CD4-positive, alpha-beta memory T cell (primary cell): ENCODE measurements around the gene JMJD6. TPM values are rescaled to one million over a fixed set of nuclear protein-coding genes. Genes with fewer than 3 reads are reported as not detected.
A peak's percentile ranks its signal among the peaks of the same experiment; 100 is the strongest.

Experiments
- CTCF ChIA-PET: fragments of 350-600 bp; sonication (Branson Sonifier 250); formaldehyde crosslinking; loops from one replicate; lab custom pipeline; 2021; ENCODE audit warnings: inconsistent platforms; ENCODE audit not compliant: partially characterized antibody; lab: Charles Lee
- POLR2A ChIA-PET: fragments of 350-600 bp; sonication (Branson Sonifier 250); formaldehyde crosslinking; loops from one replicate; lab custom pipeline; 2021; ENCODE audit not compliant: partially characterized antibody; lab: Charles Lee
- DNase-seq, 5 donors: peaks; one replicate each; pipeline versions ENCODE4 v3.0.0 to v3.0.0-alpha.2; 2020 to 2022; ENCODE audit warnings: mixed read lengths in 1 of 5
- H3K27ac ChIP-seq: one replicate; pipeline ENCODE4 v1.7.0; 2013; ENCODE audit warnings: low read depth, low read length
- H3K27me3 ChIP-seq: 2 replicates; pipeline ENCODE4 v1.7.0; 2013; ENCODE audit warnings: mild to moderate bottlenecking, low read length, moderate library complexity; ENCODE audit not compliant: insufficient read depth
- H3K36me3 ChIP-seq: 2 replicates; pipeline ENCODE4 v1.7.0; 2013; ENCODE audit warnings: mild to moderate bottlenecking, low read length, moderate library complexity; ENCODE audit not compliant: insufficient read depth
- H3K4me1 ChIP-seq: 2 replicates; pipeline ENCODE4 v1.7.0; 2013; ENCODE audit warnings: mild to moderate bottlenecking, low read length, moderate library complexity; ENCODE audit not compliant: insufficient read depth
- H3K4me3 ChIP-seq, 2 donors: one replicate each; pipeline ENCODE4 v1.7.0; 2013; ENCODE audit warnings: low read length in 2 of 2, mild to moderate bottlenecking in 1 of 2
- H3K9me3 ChIP-seq, 2 donors: one replicate each; pipeline ENCODE4 v1.7.0; 2013; ENCODE audit warnings: low read length in 2 of 2, control low read depth in 1 of 2; ENCODE audit not compliant: control insufficient read depth in 1 of 2
- H3K27ac Mint-ChIP-seq, 7 donors: one replicate each; pipeline ENCODE4 v1.8.0; 2020 to 2021; ENCODE audit warnings: mixed read lengths in 7 of 7, mild to moderate bottlenecking in 6 of 7, inconsistent platforms in 3 of 7, moderate library complexity in 3 of 7
- H3K27me3 Mint-ChIP-seq, 2 donors: one replicate each; pipeline ENCODE4 v1.8.0; 2020 to 2021; ENCODE audit warnings: mixed read lengths in 2 of 2
- H3K36me3 Mint-ChIP-seq, 2 donors: one replicate each; pipeline ENCODE4 v1.8.0; 2020 to 2021; ENCODE audit warnings: mixed read lengths in 2 of 2, inconsistent platforms in 1 of 2, mild to moderate bottlenecking in 1 of 2
- H3K4me1 Mint-ChIP-seq, 4 donors: one replicate each; pipeline ENCODE4 v1.8.0; 2020 to 2021; ENCODE audit warnings: mixed read lengths in 4 of 4, mild to moderate bottlenecking in 1 of 4
- H3K4me3 Mint-ChIP-seq, 8 donors: one replicate each; pipeline ENCODE4 v1.8.0; 2020 to 2021; ENCODE audit warnings: mixed read lengths in 8 of 8, mild to moderate bottlenecking in 7 of 8, moderate library complexity in 6 of 8, inconsistent platforms in 3 of 8
- H3K9me3 Mint-ChIP-seq, 8 donors: one replicate each; pipeline ENCODE4 v1.8.0; 2020 to 2021; ENCODE audit warnings: mixed read lengths in 8 of 8, mild to moderate bottlenecking in 5 of 8, inconsistent platforms in 3 of 8, moderate library complexity in 1 of 8
- intact Hi-C: fragments of 100-400 bp; cut with micrococcal nuclease; formaldehyde crosslinking; loops from one replicate; pipeline ENCODE4 v1.15.1; 2023
- polyA plus RNA-seq, 2 donors: library from polyadenylated mRNA; unstranded; fragments of 300-500 nt; fragmentation: Illumina TruSeq; gene quantifications; one replicate each; pipeline ENCODE4 v1.2.3, GENCODE V29; 2021
- total RNA-seq, 2 experiments: library from RNA; stranded (reverse); gene quantifications; one replicate each; pipeline ENCODE4 v1.2.3, GENCODE V29; 2021

The JMJD6 gene
- total RNA-seq, result 10 to 100 TPM; 59.4 to 62.1 TPM
- polyA plus RNA-seq, result 10 to 100 TPM; 22.1 to 40.7 TPM

- Mint-ChIP-seq H3K4me1 (peaks cover 24 to 76% (median 51%) of the 10 kb centered on the region in 4 donors), H3K27ac (peak within 1 kb of the TSS; percentile 98 to 100 (median 99)), H3K4me3 (peak within 1 kb of the TSS; percentile 94 to 99 (median 97)), H3K27me3 (no peaks in the 10 kb centered on the region), H3K36me3 (peaks cover 16 to 59% of the 10 kb centered on the region in 2 donors), H3K9me3 (no peaks in the 10 kb centered on the region)
- Histone ChIP-seq H3K27me3 (no peaks in the 10 kb centered on the region), H3K4me3 (peak within 1 kb of the TSS; percentile 52 to 95), H3K9me3 (no peaks in the 10 kb centered on the region), H3K27ac (peak within 1 kb of the TSS; percentile 97), H3K4me1 (peaks cover 71% of the 10 kb centered on the region), H3K36me3 (peaks cover 42% of the 10 kb centered on the region)
- POLR2A ChIA-PET, result interaction anchor here (0.6 to 9.5 kb wide), 17 partner anchors 11 to 1232 kb away, joined by 3 to 283 read pairs (median 9); partner anchors contain the start of genes MFSD11, MXRA7, RHBDF2 and SRSF2
- CTCF ChIA-PET, result interaction anchor here (0.7 to 6.3 kb wide), 7 partner anchors 9 to 356 kb away, joined by 3 to 54 read pairs (median 4); partner anchors contain the start of gene SRSF2
- DNase-seq, result peak in 1 of 5 donors; percentile 98
- intact Hi-C loops, result loop anchor here (1.0 to 5.0 kb wide), 6 partner anchors 11 to 209 kb away; partner anchors contain the start of gene SRSF2
These were observed at the start of gene JMJD6 for GRCh38 chr17:76726231-76726775. TSS of gene JMJD6 (minus strand) at chr17:76726606. CDS start at chr17:76726475, 131 bp downstream.

- H3K4me1 Mint-ChIP-seq, result peaks cover 19 to 27% (median 24%) of the 10 kb centered on the region in 4 donors
- CTCF ChIA-PET, result interaction anchor here (0.6 to 0.9 kb wide), 2 partner anchors 43 to 1417 kb away, joined by 3 read pairs; no protein-coding TSS in a partner anchor
- H3K9me3 Mint-ChIP-seq, result peaks cover 0 to 2% (median 0%) of the 10 kb centered on the region in 8 donors
- no peak overlapping the region for H3K27ac ChIP-seq
- peaks cover 45% of the 10 kb centered on the region in 2 donors for H3K36me3 Mint-ChIP-seq
- no peaks in the 10 kb centered on the region for H3K27me3 Mint-ChIP-seq
- no peak for DNase-seq
- H3K4me3 ChIP-seq, result no peak overlapping the region
- H3K27me3 ChIP-seq, result no peaks in the 10 kb centered on the region
- H3K4me1 ChIP-seq, result peaks cover 16% of the 10 kb centered on the region
- peak overlapping the region in 1 of 8 donors; percentile 35 for H3K4me3 Mint-ChIP-seq
- peaks cover 25% of the 10 kb centered on the region for H3K36me3 ChIP-seq
- peak overlapping the region in 4 of 7 donors; percentile 64 to 94 (median 74) for H3K27ac Mint-ChIP-seq
- intact Hi-C loops, result no loop called here
- no peaks in the 10 kb centered on the region for H3K9me3 ChIP-seq
- POLR2A ChIA-PET, result interaction anchor here (6.4 kb wide), 1 partner anchor 40 kb away, joined by 93 read pairs; the partner anchor contains the start of genes MFSD11 and SRSF2
These were observed 48.7 kb upstream of the JMJD6 start for GRCh38 chr17:76775021-76775600.

- Histone ChIP-seq H3K27ac (peak overlapping the region; percentile 78), H3K4me3 (peak overlapping the region; percentile 25 to 31), H3K4me1 (peaks cover 16% of the 10 kb centered on the region), H3K9me3 (no peaks in the 10 kb centered on the region), H3K36me3 (peaks cover 17% of the 10 kb centered on the region), H3K27me3 (no peaks in the 10 kb centered on the region)
- peaks cover 44 to 47% of the 10 kb centered on the region in 2 donors for H3K36me3 Mint-ChIP-seq
- peaks cover 0 to 2% (median 0%) of the 10 kb centered on the region in 8 donors for H3K9me3 Mint-ChIP-seq
- H3K27ac Mint-ChIP-seq, result peak overlapping the region; percentile 96 to 99 (median 98)
- ChIA-PET POLR2A (interaction anchor here (0.7 to 6.4 kb wide), 12 partner anchors 8 to 1185 kb away, joined by 3 to 93 read pairs (median 4); partner anchors contain the start of genes JMJD6, METTL23, MFSD11 and SRSF2), CTCF (interaction anchor here (0.8 to 1.7 kb wide), 6 partner anchors 20 to 250 kb away, joined by 3 to 5 read pairs (median 4); partner anchors contain the start of genes JMJD6 and METTL23)
- H3K4me3 Mint-ChIP-seq, result peak overlapping the region; percentile 82 to 92 (median 85)
- peak; percentile 70 to 90 (median 73) for DNase-seq
- intact Hi-C loops, result loop anchor here (1.0 kb wide), 3 partner anchors 20 to 47 kb away; partner anchors contain the start of genes JMJD6, METTL23 and SRSF2
- peaks cover 19 to 27% (median 24%) of the 10 kb centered on the region in 4 donors for H3K4me1 Mint-ChIP-seq
- H3K27me3 Mint-ChIP-seq, result no peaks in the 10 kb centered on the region
These were observed 46.6 kb upstream of the JMJD6 start for GRCh38 chr17:76772842-76773525.

- peaks cover 14% of the 10 kb centered on the region for H3K4me1 ChIP-seq
- H3K36me3 ChIP-seq, result peaks cover 7% of the 10 kb centered on the region
- Mint-ChIP-seq H3K9me3 (no peaks in the 10 kb centered on the region), H3K27ac (no peak overlapping the region), H3K36me3 (peaks cover 12 to 15% of the 10 kb centered on the region in 2 donors), H3K4me1 (peaks cover 6 to 12% (median 8%) of the 10 kb centered on the region in 4 donors), H3K27me3 (no peaks in the 10 kb centered on the region), H3K4me3 (no peak overlapping the region)
- CTCF ChIA-PET, result no interaction called here
- intact Hi-C loops, result no loop called here
- H3K9me3 ChIP-seq, result no peaks in the 10 kb centered on the region
- no peaks in the 10 kb centered on the region for H3K27me3 ChIP-seq
- H3K4me3 ChIP-seq, result no peak overlapping the region
- POLR2A ChIA-PET, result interaction anchor here (1.2 to 1.4 kb wide), 2 partner anchors 21 to 31 kb away, joined by 3 to 5 read pairs; partner anchors contain the start of genes MFSD11 and SRSF2
- H3K27ac ChIP-seq, result no peak overlapping the region
- no peak for DNase-seq
These were observed 32.2 kb upstream of the JMJD6 start for GRCh38 chr17:76758570-76758969.

- POLR2A ChIA-PET, result interaction anchor here (0.9 to 1.2 kb wide), 2 partner anchors 20 to 22 kb away, joined by 3 to 7 read pairs; partner anchors contain the start of genes MFSD11 and SRSF2
- H3K27me3 ChIP-seq, result no peaks in the 10 kb centered on the region
These were observed 30.9 kb upstream of the JMJD6 start for GRCh38 chr17:76757256-76757655.

GRCh38 chr17:76755285-76755684 lies 28.9 kb upstream of the JMJD6 start:
- POLR2A ChIA-PET, result interaction anchor here (0.6 to 1.2 kb wide), 5 partner anchors 17 to 41 kb away, joined by 3 to 8 read pairs (median 3); partner anchors contain the start of genes MFSD11 and SRSF2
- peaks cover 12 to 23% of the 10 kb centered on the region in 2 donors for H3K36me3 Mint-ChIP-seq
- no peak overlapping the region for H3K4me3 Mint-ChIP-seq
- no peaks in the 10 kb centered on the region for H3K27me3 Mint-ChIP-seq
- Histone ChIP-seq H3K4me3 (no peak overlapping the region), H3K27ac (no peak overlapping the region), H3K27me3 (no peaks in the 10 kb centered on the region), H3K36me3 (peaks cover 7% of the 10 kb centered on the region), H3K4me1 (peaks cover 36% of the 10 kb centered on the region), H3K9me3 (no peaks in the 10 kb centered on the region)
- intact Hi-C loops, result no loop called here
- DNase-seq, result no peak
- no peaks in the 10 kb centered on the region for H3K9me3 Mint-ChIP-seq
- H3K27ac Mint-ChIP-seq, result peak overlapping the region in 4 of 7 donors; percentile 25 to 97 (median 44)
- CTCF ChIA-PET, result no interaction called here
- H3K4me1 Mint-ChIP-seq, result peaks cover 20 to 33% (median 26%) of the 10 kb centered on the region in 4 donors

More at GRCh38 chr17:76757256-76757655, 30.9 kb upstream of the JMJD6 start:
- Histone ChIP-seq H3K4me3 (no peak overlapping the region), H3K4me1 (peaks cover 24% of the 10 kb centered on the region), H3K36me3 (peaks cover 7% of the 10 kb centered on the region), H3K27ac (no peak overlapping the region), H3K9me3 (no peaks in the 10 kb centered on the region)
- Mint-ChIP-seq H3K27ac (peak overlapping the region in 4 of 7 donors; percentile 54 to 92 (median 62)), H3K36me3 (peaks cover 12 to 23% of the 10 kb centered on the region in 2 donors), H3K4me1 (peaks cover 17 to 25% (median 20%) of the 10 kb centered on the region in 4 donors), H3K27me3 (no peaks in the 10 kb centered on the region), H3K9me3 (no peaks in the 10 kb centered on the region), H3K4me3 (no peak overlapping the region)
- no peak for DNase-seq
- intact Hi-C loops, result no loop called here
- CTCF ChIA-PET, result interaction anchor here (0.7 to 1.5 kb wide), 2 partner anchors 13 to 30 kb away, joined by 3 read pairs; no protein-coding TSS in a partner anchor
